Measurements from ENCODE around the gene KIF22. TPM values are rescaled to one million over a fixed set of nuclear protein-coding genes. Genes with fewer than 3 reads are reported as not detected.

The KIF22 gene
- total and polyA plus RNA-seq, 9 of the 15 experiments (the other 6 are each of a cell fraction or from before 2014, with no cell fraction given), result 8.7 to 232 (median 131) TPM

GRCh38 chr16:29807426-29808218 is 17.1 kb downstream of the KIF22 start (continued):
- TF ChIP-seq ZBTB33 (CRISPR knock-in tag; IDR thresholded peaks at IDR 0.05), result peak; percentile 79
- TF ChIP-seq ZBTB11 (CRISPR knock-in tag; IDR thresholded peaks at IDR 0.05), result no peak
- peak; percentile 90 for TF ChIP-seq POLR2G (IDR thresholded peaks at IDR 0.05; ENCODE audit: low read depth, low read length)
- TF ChIP-seq GATAD2A (IDR thresholded peaks at IDR 0.05), result no peak
- TF ChIP-seq ARID1B (IDR thresholded peaks at IDR 0.05), result peak; percentile 32; the same call in 1 of the 2 replicates
- TF ChIP-seq ZSCAN32 (CRISPR knock-in tag; IDR thresholded peaks at IDR 0.05), result no peak; the same call in 1 of the 2 replicates
- TF ChIP-seq XRCC5 (IDR thresholded peaks at IDR 0.05; ENCODE audit: low read depth, low read length), result peak; percentile 19; the same call in 1 of the 2 replicates
- TF ChIP-seq MTA3 (IDR thresholded peaks at IDR 0.05; ENCODE audit: borderline replicate concordance), result peak; percentile 90; the same call in 1 of the 2 replicates
- no peak for TF ChIP-seq LARP7 (IDR thresholded peaks at IDR 0.05)
- TF ChIP-seq SNIP1 (IDR thresholded peaks at IDR 0.05; ENCODE audit: low read depth), result no peak
- no peak for TF ChIP-seq NFYB (IDR thresholded peaks at IDR 0.05; ENCODE audit: extremely low read depth, insufficient read length)
- no peak for TF ChIP-seq ZNF318 (IDR thresholded peaks at IDR 0.05; ENCODE audit: borderline replicate concordance in 1 of 2, low read depth in 1 of 2)
- TF ChIP-seq SRSF9 (IDR thresholded peaks at IDR 0.05; ENCODE audit: borderline replicate concordance, low read depth, low read length), result no peak

Data from K562 (cell line).